A673 (cell line): ENCODE measurements around the gene RFFL.

Source experiments
- EZH2 ChIP-seq: fragments of 200-600 bp; sonication (generic); IDR thresholded peaks from 2 replicates; pipeline ENCODE4 v1.6.1; 2017; ENCODE audit warnings: borderline replicate concordance, low read depth, mild to moderate bottlenecking, mixed read lengths, antibody characterized with exemption, low read length; ENCODE audit not compliant: poor library complexity, severe bottlenecking
- TF ChIP-seq, protein P1 (sequence below): fragments of 300-800, 200-600 bp; sonication (generic); conservative IDR thresholded peaks from 2 replicates; pipeline ENCODE4 v1.5.1; 2017; ENCODE audit warnings: low read depth, mild to moderate bottlenecking, antibody characterized with exemption, low read length, moderate library complexity, mixed read lengths

DNA sequence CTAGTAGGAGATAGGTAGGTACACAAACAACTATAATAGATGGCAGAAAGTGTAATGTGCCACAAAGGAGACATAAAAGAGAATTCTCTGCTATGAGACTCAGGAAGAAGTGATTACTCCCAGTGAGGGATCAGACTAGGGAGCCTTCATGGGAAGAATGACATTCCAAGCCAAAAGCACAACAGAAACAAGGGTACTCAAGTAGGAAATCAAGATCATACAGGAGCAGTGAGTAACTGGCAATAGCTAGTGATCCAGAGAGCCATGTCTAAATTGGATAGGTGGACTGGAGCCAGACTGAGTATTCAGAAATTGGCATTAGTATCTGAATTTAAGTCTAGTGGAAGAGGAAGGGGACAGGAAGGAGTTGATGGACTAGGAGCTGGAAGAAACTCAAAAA lies 10.7 kb downstream of the RFFL start:
- TF ChIP-seq, protein P1, sequence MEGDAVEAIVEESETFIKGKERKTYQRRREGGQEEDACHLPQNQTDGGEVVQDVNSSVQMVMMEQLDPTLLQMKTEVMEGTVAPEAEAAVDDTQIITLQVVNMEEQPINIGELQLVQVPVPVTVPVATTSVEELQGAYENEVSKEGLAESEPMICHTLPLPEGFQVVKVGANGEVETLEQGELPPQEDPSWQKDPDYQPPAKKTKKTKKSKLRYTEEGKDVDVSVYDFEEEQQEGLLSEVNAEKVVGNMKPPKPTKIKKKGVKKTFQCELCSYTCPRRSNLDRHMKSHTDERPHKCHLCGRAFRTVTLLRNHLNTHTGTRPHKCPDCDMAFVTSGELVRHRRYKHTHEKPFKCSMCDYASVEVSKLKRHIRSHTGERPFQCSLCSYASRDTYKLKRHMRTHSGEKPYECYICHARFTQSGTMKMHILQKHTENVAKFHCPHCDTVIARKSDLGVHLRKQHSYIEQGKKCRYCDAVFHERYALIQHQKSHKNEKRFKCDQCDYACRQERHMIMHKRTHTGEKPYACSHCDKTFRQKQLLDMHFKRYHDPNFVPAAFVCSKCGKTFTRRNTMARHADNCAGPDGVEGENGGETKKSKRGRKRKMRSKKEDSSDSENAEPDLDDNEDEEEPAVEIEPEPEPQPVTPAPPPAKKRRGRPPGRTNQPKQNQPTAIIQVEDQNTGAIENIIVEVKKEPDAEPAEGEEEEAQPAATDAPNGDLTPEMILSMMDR: no peak
- TF ChIP-seq EZH2: no peak
